T-helper 1 cell treated with Interleukin-12 subunit alpha and Interleukin-12 subunit beta and Interleukin-4 antibody, amounts not matched to agents 30 ng/mL and 1 ng/mL, for 36 hours (primary cell): ENCODE results near the gene FBXL13. TPM values are rescaled to one million over a fixed set of nuclear protein-coding genes. Genes with fewer than 3 reads are reported as not detected.
"Not testable (repeated sequence)": the region's sequence is repeated elsewhere in the genome, so short reads cannot be mapped to it uniquely, and the experiment has no call there.

Experiments used
- intact Hi-C: fragments of 100-400 bp; cut with micrococcal nuclease; formaldehyde crosslinking; loops from one replicate; pipeline ENCODE4 v1.15.1; 2024
- total RNA-seq: library from RNA; stranded (reverse); gene quantifications from 2 replicates; pipeline ENCODE4 v1.2.3, GENCODE V29; 2022

FBXL13 gene
- total RNA-seq, 1 donor from 2014 or later = 0.29 TPM

- intact Hi-C loops = no loop called here
These were observed 245.5 kb downstream of the FBXL13 start for GRCh38 chr7:102829075-102829474.

- intact Hi-C loops = no loop called here
These were observed 246.3 kb downstream of the FBXL13 start for GRCh38 chr7:102828286-102828685.

GRCh38 chr7:102823390-102824119 lies 251.0 kb downstream of the FBXL13 start:
- intact Hi-C loops = no loop called here

- intact Hi-C loops = no loop called here
These were observed 252.4 kb downstream of the FBXL13 start for GRCh38 chr7:102821994-102822747.

GRCh38 chr7:102819151-102819550 lies 255.4 kb downstream of the FBXL13 start:
- intact Hi-C loops = no loop called here

GRCh38 chr7:102817616-102818573 lies 256.7 kb downstream of the FBXL13 start:
- intact Hi-C loops = no loop called here

- intact Hi-C loops = no loop called here
These were observed 260.5 kb downstream of the FBXL13 start for GRCh38 chr7:102814025-102814471.

- intact Hi-C loops = no loop called here
These were observed 261.2 kb downstream of the FBXL13 start for GRCh38 chr7:102813191-102814024.

GRCh38 chr7:102811942-102812678 lies 262.5 kb downstream of the FBXL13 start:
- intact Hi-C loops = no loop called here

GRCh38 chr7:102810916-102811315 lies 263.7 kb downstream of the FBXL13 start:
- intact Hi-C loops = no loop called here

GRCh38 chr7:102806613-102807012 lies 268.0 kb downstream of the FBXL13 start:
- intact Hi-C loops = no loop called here

- intact Hi-C loops = not testable (repeated sequence)
These were observed 278.5 kb downstream of the FBXL13 start for GRCh38 chr7:102795987-102796595.

- intact Hi-C loops = not testable (repeated sequence)
These were observed 280.0 kb downstream of the FBXL13 start for GRCh38 chr7:102794567-102794966.

GRCh38 chr7:102791831-102792230 lies 282.8 kb downstream of the FBXL13 start:
- intact Hi-C loops = not testable (repeated sequence)

- intact Hi-C loops = not testable (repeated sequence)
These were observed 283.2 kb downstream of the FBXL13 start for GRCh38 chr7:102791367-102791766.

- intact Hi-C loops = not testable (repeated sequence)
These were observed 284.1 kb downstream of the FBXL13 start for GRCh38 chr7:102790364-102791100.

GRCh38 chr7:102788770-102789169 lies 285.8 kb downstream of the FBXL13 start:
- intact Hi-C loops = not testable (repeated sequence)

GRCh38 chr7:102780926-102781325 lies 293.7 kb downstream of the FBXL13 start:
- intact Hi-C loops = not testable (repeated sequence)

- intact Hi-C loops = not testable (repeated sequence)
These were observed 295.9 kb downstream of the FBXL13 start for GRCh38 chr7:102778663-102779062.
